Effector memory CD4-positive, alpha-beta T cell (primary cell): ENCODE data around the gene CLTB.
A peak's percentile ranks its signal among the peaks of the same experiment; 100 is the strongest.

Experiments used
- DNase-seq, 3 donors: peaks; one replicate each; pipeline ENCODE4 v3.0.0-alpha.2; 2020
- H3K27ac ChIP-seq: 2 replicates; pipeline ENCODE4 v1.7.0; 2013; ENCODE audit warnings: mild to moderate bottlenecking, low read length, moderate library complexity; ENCODE audit not compliant: insufficient read depth, poor library complexity, severe bottlenecking
- H3K27me3 ChIP-seq: replicated peaks from 2 replicates; pipeline ENCODE4 v1.7.0; 2013; ENCODE audit warnings: mild to moderate bottlenecking, low read length; ENCODE audit not compliant: insufficient read depth, control insufficient read depth, poor library complexity, severe bottlenecking
- H3K36me3 ChIP-seq: 2 replicates; pipeline ENCODE4 v1.7.0; 2013; ENCODE audit warnings: mild to moderate bottlenecking, low read length, moderate library complexity; ENCODE audit not compliant: control insufficient read depth, insufficient read depth
- H3K4me1 ChIP-seq: 2 replicates; pipeline ENCODE4 v1.7.0; 2013; ENCODE audit warnings: low read length, mild to moderate bottlenecking; ENCODE audit not compliant: control insufficient read depth, insufficient read depth, poor library complexity, severe bottlenecking
- H3K4me3 ChIP-seq: 2 replicates; pipeline ENCODE4 v1.7.0; 2013; ENCODE audit warnings: low read length, low read depth, mild to moderate bottlenecking; ENCODE audit not compliant: insufficient read depth, poor library complexity, severe bottlenecking
- H3K9me3 ChIP-seq: 2 replicates; pipeline ENCODE4 v1.7.0; 2013; ENCODE audit warnings: mild to moderate bottlenecking, low read length, moderate library complexity; ENCODE audit not compliant: control insufficient read depth

Gene CLTB

GRCh38 chr5:176394096-176394495 is 22.2 kb downstream of the CLTB start:
- no peak overlapping the region for H3K27ac ChIP-seq
- no peak overlapping the region for H3K4me3 ChIP-seq
- peaks cover 4% of the 10 kb centered on the region for H3K4me1 ChIP-seq
- DNase-seq: no peak
- no peaks in the 10 kb centered on the region for H3K27me3 ChIP-seq
- no peaks in the 10 kb centered on the region for H3K9me3 ChIP-seq
- peaks cover 9% of the 10 kb centered on the region for H3K36me3 ChIP-seq

GRCh38 chr5:176392526-176392925 is 23.8 kb downstream of the CLTB start:
- Histone ChIP-seq H3K27me3 (no peaks in the 10 kb centered on the region), H3K9me3 (no peaks in the 10 kb centered on the region), H3K27ac (no peak overlapping the region), H3K36me3 (peaks cover 8% of the 10 kb centered on the region), H3K4me3 (no peak overlapping the region), H3K4me1 (peaks cover 10% of the 10 kb centered on the region)
- no peak for DNase-seq

- Histone ChIP-seq H3K9me3 (no peaks in the 10 kb centered on the region), H3K36me3 (peaks cover 5% of the 10 kb centered on the region), H3K4me3 (no peak overlapping the region), H3K27ac (no peak overlapping the region), H3K27me3 (no peaks in the 10 kb centered on the region), H3K4me1 (peaks cover 10% of the 10 kb centered on the region)
- DNase-seq: no peak
These were observed 24.3 kb downstream of the CLTB start for GRCh38 chr5:176391999-176392398.

- H3K4me1 ChIP-seq: peaks cover 10% of the 10 kb centered on the region
- H3K27ac ChIP-seq: no peak overlapping the region
- no peak overlapping the region for H3K4me3 ChIP-seq
- H3K27me3 ChIP-seq: no peaks in the 10 kb centered on the region
- DNase-seq: no peak
- no peaks in the 10 kb centered on the region for H3K9me3 ChIP-seq
- H3K36me3 ChIP-seq: peaks cover 5% of the 10 kb centered on the region
These were observed 24.9 kb downstream of the CLTB start for GRCh38 chr5:176391479-176391878.

GRCh38 chr5:176389135-176390123 is 26.9 kb downstream of the CLTB start:
- H3K36me3 ChIP-seq: peaks cover 22% of the 10 kb centered on the region
- H3K9me3 ChIP-seq: no peaks in the 10 kb centered on the region
- peaks cover 10% of the 10 kb centered on the region for H3K4me1 ChIP-seq
- H3K4me3 ChIP-seq: peak overlapping the region; percentile 93
- H3K27ac ChIP-seq: peak overlapping the region; percentile 97
- H3K27me3 ChIP-seq: no peaks in the 10 kb centered on the region
- no peak for DNase-seq

GRCh38 chr5:176388444-176389134 is 27.8 kb downstream of the CLTB start, which contains the start of the genes HIGD2A and NOP16:
HIGD2A (plus strand) TSS chr5:176388751; CDS start chr5:176388820, 69 bp downstream.
NOP16 (minus strand) TSS chr5:176388598; CDS start chr5:176388539, 59 bp downstream.
- Histone ChIP-seq H3K36me3 (peaks cover 30% of the 10 kb centered on the region), H3K27me3 (no peaks in the 10 kb centered on the region), H3K9me3 (no peaks in the 10 kb centered on the region), H3K4me1 (peaks cover 10% of the 10 kb centered on the region), H3K27ac (peak within 1 kb of the TSS; percentile 97), H3K4me3 (peak within 1 kb of the TSS; percentile 93)
- peak; percentile 95 to 98 (median 97) for DNase-seq

GRCh38 chr5:176388003-176388443 is 28.3 kb downstream of the CLTB start:
- no peak for DNase-seq
- Histone ChIP-seq H3K27me3 (no peaks in the 10 kb centered on the region), H3K9me3 (no peaks in the 10 kb centered on the region), H3K4me3 (peak overlapping the region; percentile 93), H3K4me1 (peaks cover 10% of the 10 kb centered on the region), H3K36me3 (peaks cover 36% of the 10 kb centered on the region), H3K27ac (peak overlapping the region; percentile 97)

- peak overlapping the region; percentile 93 for H3K4me3 ChIP-seq
- DNase-seq: no peak
- peak overlapping the region; percentile 97 for H3K27ac ChIP-seq
- H3K4me1 ChIP-seq: peaks cover 10% of the 10 kb centered on the region
- no peaks in the 10 kb centered on the region for H3K9me3 ChIP-seq
- H3K27me3 ChIP-seq: no peaks in the 10 kb centered on the region
- H3K36me3 ChIP-seq: peaks cover 41% of the 10 kb centered on the region
These were observed 28.9 kb downstream of the CLTB start for GRCh38 chr5:176387384-176387925.

- H3K36me3 ChIP-seq: peaks cover 51% of the 10 kb centered on the region
- no peak overlapping the region for H3K4me3 ChIP-seq
- no peak for DNase-seq
- H3K9me3 ChIP-seq: no peaks in the 10 kb centered on the region
- no peak overlapping the region for H3K27ac ChIP-seq
- peaks cover 10% of the 10 kb centered on the region for H3K4me1 ChIP-seq
- H3K27me3 ChIP-seq: no peaks in the 10 kb centered on the region
These were observed 29.8 kb downstream of the CLTB start for GRCh38 chr5:176386491-176386890.
